ENCODE results near the gene SLC28A1.

The SLC28A1 gene

GRCh38 chr15:84857418-84858004, 27.0 kb upstream of the SLC28A1 start:
- H3K36me3 ChIP-seq (ENCODE audit: insufficient read depth) = no peaks in the 10 kb centered on the region
- no peaks in the 10 kb centered on the region for H4K20me1 ChIP-seq (ENCODE audit: insufficient read depth)
- H3K4me1 ChIP-seq (ENCODE audit: low read depth, poor library complexity, severe bottlenecking) = no peaks in the 10 kb centered on the region
- no peaks in the 10 kb centered on the region for H3K79me2 ChIP-seq (ENCODE audit: insufficient read depth, low read depth)
- H3K4me2 ChIP-seq = no peak overlapping the region
- no peak overlapping the region for H2AFZ ChIP-seq (ENCODE audit: low read depth)
- H3K4me3 ChIP-seq (IDR thresholded peaks at IDR 0.05; ENCODE audit: insufficient read depth, low read depth, low read length) = no peak overlapping the region
- H3K9ac ChIP-seq = no peak overlapping the region
- no peaks in the 10 kb centered on the region for H3K27me3 ChIP-seq (ENCODE audit: insufficient read depth, low read depth)
- no peak for TF ChIP-seq CTCF (conservative IDR thresholded peaks at IDR 0.05; ENCODE audit: low read depth, low read length)
- H3K27ac ChIP-seq = no peak overlapping the region

- Histone ChIP-seq H3K27ac (no peak overlapping the region), H3K4me1 (ENCODE audit: low read depth, poor library complexity, severe bottlenecking) (no peaks in the 10 kb centered on the region), H3K79me2 (ENCODE audit: insufficient read depth, low read depth) (no peaks in the 10 kb centered on the region), H3K36me3 (ENCODE audit: insufficient read depth) (no peaks in the 10 kb centered on the region), H3K4me3 (IDR thresholded peaks at IDR 0.05; ENCODE audit: insufficient read depth, low read depth, low read length) (no peak overlapping the region), H4K20me1 (ENCODE audit: insufficient read depth) (no peaks in the 10 kb centered on the region), H3K9ac (no peak overlapping the region), H3K27me3 (ENCODE audit: insufficient read depth, low read depth) (no peaks in the 10 kb centered on the region), H3K4me2 (no peak overlapping the region), H2AFZ (ENCODE audit: low read depth) (no peak overlapping the region)
- no peak for TF ChIP-seq CTCF (conservative IDR thresholded peaks at IDR 0.05; ENCODE audit: low read depth, low read length)
These were observed 26.2 kb upstream of the SLC28A1 start for GRCh38 chr15:84858231-84858630.

- no peaks in the 10 kb centered on the region for H4K20me1 ChIP-seq (ENCODE audit: insufficient read depth)
- no peak overlapping the region for H3K4me2 ChIP-seq
- no peaks in the 10 kb centered on the region for H3K27me3 ChIP-seq (ENCODE audit: insufficient read depth, low read depth)
- no peak for TF ChIP-seq CTCF (conservative IDR thresholded peaks at IDR 0.05; ENCODE audit: low read depth, low read length)
- H3K79me2 ChIP-seq (ENCODE audit: insufficient read depth, low read depth) = no peaks in the 10 kb centered on the region
- H3K36me3 ChIP-seq (ENCODE audit: insufficient read depth) = no peaks in the 10 kb centered on the region
- no peak overlapping the region for H3K27ac ChIP-seq
- H3K4me1 ChIP-seq (ENCODE audit: low read depth, poor library complexity, severe bottlenecking) = no peaks in the 10 kb centered on the region
- no peak overlapping the region for H2AFZ ChIP-seq (ENCODE audit: low read depth)
- no peak overlapping the region for H3K9ac ChIP-seq
- H3K4me3 ChIP-seq (IDR thresholded peaks at IDR 0.05; ENCODE audit: insufficient read depth, low read depth, low read length) = no peak overlapping the region
These were observed 25.3 kb upstream of the SLC28A1 start for GRCh38 chr15:84859144-84859543.

- no peak for TF ChIP-seq CTCF (conservative IDR thresholded peaks at IDR 0.05; ENCODE audit: low read depth, low read length)
- no peaks in the 10 kb centered on the region for H4K20me1 ChIP-seq (ENCODE audit: insufficient read depth)
- no peak overlapping the region for H3K4me2 ChIP-seq
- H3K4me1 ChIP-seq (ENCODE audit: low read depth, poor library complexity, severe bottlenecking) = no peaks in the 10 kb centered on the region
- no peaks in the 10 kb centered on the region for H3K27me3 ChIP-seq (ENCODE audit: insufficient read depth, low read depth)
- H3K9ac ChIP-seq = no peak overlapping the region
- H3K79me2 ChIP-seq (ENCODE audit: insufficient read depth, low read depth) = no peaks in the 10 kb centered on the region
- H2AFZ ChIP-seq (ENCODE audit: low read depth) = no peak overlapping the region
- H3K4me3 ChIP-seq (IDR thresholded peaks at IDR 0.05; ENCODE audit: insufficient read depth, low read depth, low read length) = no peak overlapping the region
- no peak overlapping the region for H3K27ac ChIP-seq
- H3K36me3 ChIP-seq (ENCODE audit: insufficient read depth) = no peaks in the 10 kb centered on the region
These were observed 24.8 kb upstream of the SLC28A1 start for GRCh38 chr15:84859651-84860050.

Data from KMS-11 (cell line).